GM11168 (cell line): Measurements from ENCODE around the gene PKDCC.

ENCODE experiments used
- in situ Hi-C: fragments of 300-500 bp; cut with MboI; formaldehyde crosslinking; loops from one replicate; pipeline ENCODE4 v1.12.0; 2022; ENCODE audit warnings: low sequenced_read_pairs; ENCODE audit not compliant: unreplicated experiment

PKDCC gene

GRCh38 chr2:42084231-42084671, 36.4 kb downstream of the PKDCC start:
- in situ Hi-C loops = loop anchor here (5.0 to 10.0 kb wide), 2 partner anchors 59 to 212 kb away; no protein-coding TSS in a partner anchor

GRCh38 chr2:42085070-42085469, 37.2 kb downstream of the PKDCC start:
- in situ Hi-C loops = loop anchor here (10.0 kb wide), 1 partner anchor 60 kb away; no protein-coding TSS in a partner anchor

GRCh38 chr2:42085706-42086487, 38.1 kb downstream of the PKDCC start:
- in situ Hi-C loops = loop anchor here (10.0 kb wide), 1 partner anchor 61 kb away; no protein-coding TSS in a partner anchor

- in situ Hi-C loops = loop anchor here (10.0 kb wide), 1 partner anchor 62 kb away; no protein-coding TSS in a partner anchor
Observed at GRCh38 chr2:42086500-42086953, 38.7 kb downstream of the PKDCC start.

GRCh38 chr2:42087137-42087856, 39.5 kb downstream of the PKDCC start:
- in situ Hi-C loops = loop anchor here (10.0 kb wide), 1 partner anchor 62 kb away; no protein-coding TSS in a partner anchor

- in situ Hi-C loops = loop anchor here (10.0 kb wide), 1 partner anchor 63 kb away; no protein-coding TSS in a partner anchor
Observed at GRCh38 chr2:42087857-42088195, 40.0 kb downstream of the PKDCC start.

GRCh38 chr2:42089340-42089925, 41.6 kb downstream of the PKDCC start:
- in situ Hi-C loops = loop anchor here (10.0 kb wide), 1 partner anchor 65 kb away; no protein-coding TSS in a partner anchor

GRCh38 chr2:42090216-42090615, 42.4 kb downstream of the PKDCC start:
- in situ Hi-C loops = loop anchor here (10.0 kb wide), 1 partner anchor 105 kb away; no protein-coding TSS in a partner anchor

GRCh38 chr2:42091671-42092070, 43.9 kb downstream of the PKDCC start:
- in situ Hi-C loops = loop anchor here (10.0 kb wide), 1 partner anchor 103 kb away; no protein-coding TSS in a partner anchor

GRCh38 chr2:42092084-42092996, 44.5 kb downstream of the PKDCC start:
- in situ Hi-C loops = loop anchor here (10.0 kb wide), 1 partner anchor 102 kb away; no protein-coding TSS in a partner anchor

- in situ Hi-C loops = loop anchor here (10.0 kb wide), 1 partner anchor 101 kb away; no protein-coding TSS in a partner anchor
Observed at GRCh38 chr2:42094114-42094513, 46.3 kb downstream of the PKDCC start.

- in situ Hi-C loops = loop anchor here (10.0 kb wide), 1 partner anchor 99 kb away; no protein-coding TSS in a partner anchor
Observed at GRCh38 chr2:42095923-42096408, 48.1 kb downstream of the PKDCC start.

- in situ Hi-C loops = loop anchor here (10.0 kb wide), 1 partner anchor 98 kb away; no protein-coding TSS in a partner anchor
Observed at GRCh38 chr2:42096869-42097591, 49.2 kb downstream of the PKDCC start.

GRCh38 chr2:42098571-42099437, 51.0 kb downstream of the PKDCC start:
- in situ Hi-C loops = loop anchor here (10.0 kb wide), 1 partner anchor 96 kb away; no protein-coding TSS in a partner anchor

- in situ Hi-C loops = loop anchor here (10.0 kb wide), 2 partner anchors 75 to 95 kb away; no protein-coding TSS in a partner anchor
Observed at GRCh38 chr2:42099438-42100173, 51.8 kb downstream of the PKDCC start.

- in situ Hi-C loops = loop anchor here (10.0 kb wide), 1 partner anchor 74 kb away; no protein-coding TSS in a partner anchor
Observed at GRCh38 chr2:42100683-42101205, 52.9 kb downstream of the PKDCC start.
